HEK293 (cell line): ENCODE results near the gene PHEX.

Experiments
- CTCF ChIA-PET: fragments of 350-600 bp; formaldehyde crosslinking; extraction: SDS; loops from one replicate; lab custom pipeline; 2021; ENCODE audit warnings: antibody characterized with exemption; lab: Yijun Ruan, JAX
- POLR2A ChIA-PET: fragments of 300-600 bp; formaldehyde crosslinking; extraction: SDS; loops from one replicate; lab custom pipeline; 2020; ENCODE audit warnings: antibody characterized with exemption, inconsistent platforms; lab: Yijun Ruan, JAX
- H3K27ac ChIP-seq: fragments of 200-500 bp; sonication (Bioruptor generic); 2 replicates; pipeline ENCODE4 v1.5.1; 2014; ENCODE audit warnings: low read depth, low read length, control low read depth, inconsistent platforms; ENCODE audit errors: extremely low read depth
- H3K36me3 ChIP-seq, 2 experiments: fragments of 200-500 bp in 1 of 2; sonication (Bioruptor generic) in 1 of 2; 1 replicate in 1 of 2; 2 replicates in 1 of 2; pipeline ENCODE4 v1.5.1; 2014 to 2017; ENCODE audit warnings: inconsistent platforms in 2 of 2, low read length in 2 of 2; ENCODE audit not compliant: control insufficient read depth in 2 of 2, insufficient read depth in 1 of 2
- H3K4me1 ChIP-seq: fragments of 200-500 bp; sonication (Bioruptor generic); 2 replicates; pipeline ENCODE4 v1.5.1; 2014; ENCODE audit warnings: mild to moderate bottlenecking, low read length, inconsistent platforms; ENCODE audit not compliant: control insufficient read depth, insufficient read depth
- H3K4me3 ChIP-seq: 2 replicates; pipeline ENCODE4 v1.5.1; 2011; ENCODE audit warnings: low read depth, mild to moderate bottlenecking, control low read depth, low read length, moderate library complexity
- H3K9me3 ChIP-seq: fragments of 200-500 bp; sonication (Bioruptor generic); 2 replicates; pipeline ENCODE4 v1.5.1; 2014; ENCODE audit warnings: low read depth, low read length, inconsistent platforms; ENCODE audit not compliant: control insufficient read depth, insufficient read depth
- ATF2 ChIP-seq: fragments of 450-650 bp; formaldehyde crosslinking; IDR thresholded peaks from 2 replicates; pipeline ENCODE4 v1.5.1; 2016; ENCODE audit warnings: missing biosample characterization, missing genetic modification characterization, low read depth
- MEIS1 ChIP-seq: sonication (generic); formaldehyde crosslinking; IDR thresholded peaks from 2 replicates; pipeline ENCODE4 v1.8.1; 2022; ENCODE audit warnings: missing genetic modification reagents, mild to moderate bottlenecking, borderline replicate concordance
- PRDM2 ChIP-seq: fragments of 450-650 bp; formaldehyde crosslinking; IDR thresholded peaks from 2 replicates; pipeline ENCODE4 v1.5.1; 2016; ENCODE audit warnings: missing biosample characterization, missing genetic modification characterization, borderline replicate concordance
- REST ChIP-seq: fragments of 450-650 bp; formaldehyde crosslinking; IDR thresholded peaks from 2 replicates; pipeline ENCODE4 v1.5.1; 2016; ENCODE audit warnings: missing biosample characterization, missing genetic modification characterization
- SCRT2 ChIP-seq: fragments of 450-650 bp; formaldehyde crosslinking; IDR thresholded peaks from 2 replicates; pipeline ENCODE4 v1.5.1; 2016; ENCODE audit warnings: missing biosample characterization, missing genetic modification characterization
- TRIM28 ChIP-seq: IDR thresholded peaks from 2 replicates; pipeline ENCODE4 v1.6.1; 2011; ENCODE audit warnings: low read length, control low read depth, borderline replicate concordance
- TSHZ1 ChIP-seq: fragments of 450-650 bp; formaldehyde crosslinking; IDR thresholded peaks from 2 replicates; pipeline ENCODE4 v1.5.1; 2016; ENCODE audit warnings: missing biosample characterization, missing genetic modification characterization, borderline replicate concordance
- ZNF121 ChIP-seq: fragments of 450-650 bp; formaldehyde crosslinking; IDR thresholded peaks from 2 replicates; pipeline ENCODE4 v1.5.1; 2016; ENCODE audit warnings: missing biosample characterization, missing genetic modification characterization
- ZNF174 ChIP-seq: fragments of 450-650 bp; formaldehyde crosslinking; IDR thresholded peaks from 2 replicates; pipeline ENCODE4 v1.5.0; 2017; ENCODE audit warnings: missing biosample characterization, mild to moderate bottlenecking, missing genetic modification characterization
- ZNF354C ChIP-seq: fragments of 450-650 bp; formaldehyde crosslinking; IDR thresholded peaks from 2 replicates; pipeline ENCODE4 v1.5.1; 2016; ENCODE audit warnings: missing biosample characterization, missing genetic modification characterization, low read depth, borderline replicate concordance
- ZNF423 ChIP-seq: fragments of 450-650 bp; formaldehyde crosslinking; IDR thresholded peaks from 2 replicates; pipeline ENCODE4 v1.5.1; 2016; ENCODE audit warnings: missing biosample characterization, missing genetic modification characterization
- ZNF530 ChIP-seq: fragments of 450-650 bp; formaldehyde crosslinking; IDR thresholded peaks from 2 replicates; pipeline ENCODE4 v1.5.1; 2016; ENCODE audit warnings: low read depth, missing biosample characterization, missing genetic modification characterization
- ZNF548 ChIP-seq: fragments of 450-650 bp; formaldehyde crosslinking; IDR thresholded peaks from 2 replicates; pipeline ENCODE4 v1.5.1; 2016; ENCODE audit warnings: missing biosample characterization, missing genetic modification characterization
- ZNF555 ChIP-seq: fragments of 450-650 bp; formaldehyde crosslinking; conservative IDR thresholded peaks from 2 replicates; pipeline ENCODE4 v1.5.1; 2017; ENCODE audit warnings: missing biosample characterization, mild to moderate bottlenecking, missing genetic modification characterization, inconsistent platforms
- ZNF639 ChIP-seq: fragments of 450-650 bp; formaldehyde crosslinking; IDR thresholded peaks from 2 replicates; pipeline ENCODE4 v1.5.1; 2016; ENCODE audit warnings: missing biosample characterization, missing genetic modification characterization
- ZNF701 ChIP-seq: fragments of 450-650 bp; formaldehyde crosslinking; IDR thresholded peaks from 2 replicates; pipeline ENCODE4 v1.5.1; 2016; ENCODE audit warnings: missing biosample characterization, missing genetic modification characterization
- ZXDB ChIP-seq: fragments of 450-650 bp; formaldehyde crosslinking; IDR thresholded peaks from 2 replicates; pipeline ENCODE4 v1.5.1; 2016; ENCODE audit warnings: missing biosample characterization, missing genetic modification characterization

The PHEX gene

GRCh38 chrX:22090181-22090580, 58.1 kb downstream of the PHEX start (continued):
- no peak for TF ChIP-seq REST (tag by site-specific recombination)
- no peak for TF ChIP-seq ZXDB (tag by site-specific recombination)
- TF ChIP-seq PRDM2, result no peak
- TF ChIP-seq, all 188 proteins: peak for 0

- H3K4me1 ChIP-seq, result peaks cover 4% of the 10 kb centered on the region; the same call in 1 of the 2 replicates
- H3K4me3 ChIP-seq, result no peak overlapping the region
- POLR2A ChIA-PET, result no interaction called here
- no peak overlapping the region for H3K27ac ChIP-seq
- no peaks in the 10 kb centered on the region for H3K9me3 ChIP-seq
- no peak for TF ChIP-seq ZNF530 (tag by site-specific recombination)
- no peak for TF ChIP-seq ZNF555 (tag by site-specific recombination)
- TF ChIP-seq ZNF354C, result no peak
- TF ChIP-seq MEIS1 (CRISPR knock-in tag), result no peak
- TF ChIP-seq ZNF121 (tag by site-specific recombination), result no peak
- TF ChIP-seq, all 188 proteins: peak for 0
- H3K36me3 ChIP-seq, result no peaks in the 10 kb centered on the region
- CTCF ChIA-PET, result interaction anchor here (0.6 to 4.2 kb wide), 3 partner anchors 12 to 167 kb away, joined by 3 to 24 read pairs (median 9); no protein-coding TSS in a partner anchor
These were observed 61.4 kb downstream of the PHEX start for GRCh38 chrX:22093550-22093949.

GRCh38 chrX:22095286-22095685, 63.2 kb downstream of the PHEX start:
- Histone ChIP-seq H3K27ac (no peak overlapping the region; the same call in 1 of the 2 replicates), H3K4me3 (no peak overlapping the region)
- ChIA-PET POLR2A (no interaction called here), CTCF (interaction anchor here (0.5 to 4.2 kb wide), 3 partner anchors 14 to 1565 kb away, joined by 3 to 24 read pairs (median 9); no protein-coding TSS in a partner anchor)
- TF ChIP-seq ZNF423 (tag by site-specific recombination), result no peak
- no peak for TF ChIP-seq ZNF639 (tag by site-specific recombination)
- no peak for TF ChIP-seq TSHZ1 (tag by site-specific recombination)
- TF ChIP-seq TRIM28, result no peak
- no peak for TF ChIP-seq ZNF701 (tag by site-specific recombination)
- no peak for TF ChIP-seq SCRT2 (tag by site-specific recombination)
- TF ChIP-seq ZNF548 (tag by site-specific recombination), result no peak
- no peak for TF ChIP-seq ZNF174 (tag by site-specific recombination)
- no peak for TF ChIP-seq ATF2 (tag by site-specific recombination)
- TF ChIP-seq, all 188 proteins: peak for 0
- H3K36me3 ChIP-seq, result no peaks in the 10 kb centered on the region
- no peaks in the 10 kb centered on the region for H3K9me3 ChIP-seq
- peaks cover 4% of the 10 kb centered on the region; the same call in 1 of the 2 replicates for H3K4me1 ChIP-seq
